GM12878 (cell line): ENCODE results near the gene ELAVL3. TPM values are rescaled to one million over a fixed set of nuclear protein-coding genes. Genes with fewer than 3 reads are reported as not detected.
A peak's percentile ranks its signal among the peaks of the same experiment; 100 is the strongest.

Experiments used
- ATAC-seq: fragments of 200-7000 bp; cut with Tn5 transposase; 3 replicates; pipeline ENCODE4 v1.9.1; 2020; ENCODE audit warnings: mild to moderate bottlenecking, moderate library complexity
- BruUV-seq: library from RNA; stranded (reverse); fragments of 400-500 nt; replicated peaks from 2 replicates; lab custom pipeline; 2021; lab: Mats Ljungman, UMichigan
- CTCF ChIA-PET: fragments of 300-600 bp; sonication (Branson Sonifier 250); formaldehyde crosslinking; extraction: SDS; loops from one replicate; lab custom pipeline; 2021; ENCODE audit warnings: inconsistent platforms; lab: Yijun Ruan, JAX
- POLR2A ChIA-PET: fragments of 350-600 bp; formaldehyde crosslinking; extraction: SDS; loops from one replicate; lab custom pipeline; 2021; ENCODE audit warnings: inconsistent platforms; lab: Charles Lee
- RAD21 ChIA-PET: fragments of 300-600 bp; sonication (Branson Sonifier 250); formaldehyde crosslinking; loops from one replicate; lab custom pipeline; 2023; ENCODE audit warnings: antibody characterized with exemption; ENCODE audit not compliant: unreplicated experiment; lab: Charles Lee
- SMC1A ChIA-PET: fragments of 300-600 bp; sonication (Branson Sonifier 250); formaldehyde crosslinking; loops from one replicate; lab custom pipeline; 2023; ENCODE audit not compliant: unreplicated experiment, uncharacterized antibody; lab: Charles Lee
- DNase-seq: peaks from one replicate; pipeline ENCODE4 v3.0.0-alpha.2; 2011; ENCODE audit warnings: low read depth, low spot score
- FAIRE-seq: peaks from 3 replicates; lab custom pipeline; 2011; peaks lifted over from hg19 to GRCh38; lab: Jason Lieb, UNC
- H2AFZ ChIP-seq: 2 replicates; pipeline ENCODE4 v1.6.0; 2011; ENCODE audit warnings: low read depth, low read length, control low read depth; ENCODE audit not compliant: control insufficient read depth
- H3K27ac ChIP-seq: 2 replicates; pipeline ENCODE4 v1.5.1; 2011; ENCODE audit warnings: control low read depth; ENCODE audit not compliant: control insufficient read depth, insufficient read depth
- H3K27me3 ChIP-seq, 2 experiments: replicated peaks in 1 of 2; 2 replicates each; pipeline versions ENCODE4 v1.6.0 to v1.6.1; 2011; ENCODE audit warnings: low read length in 1 of 2; ENCODE audit not compliant: control insufficient read depth in 2 of 2, insufficient read depth in 2 of 2
- H3K36me3 ChIP-seq, 2 experiments: 2 replicates each; pipeline ENCODE4 v1.5.1; 2011; ENCODE audit warnings: low read length in 1 of 2; ENCODE audit not compliant: control insufficient read depth in 2 of 2, insufficient read depth in 2 of 2
- H3K4me1 ChIP-seq: 2 replicates; pipeline ENCODE4 v1.6.1; 2011; ENCODE audit warnings: mild to moderate bottlenecking, low read length, moderate library complexity, mixed read lengths; ENCODE audit not compliant: control insufficient read depth, insufficient read depth
- H3K4me2 ChIP-seq: 2 replicates; pipeline ENCODE4 v1.6.0; 2011; ENCODE audit warnings: control low read depth; ENCODE audit not compliant: control insufficient read depth, insufficient read depth
- H3K4me3 ChIP-seq: fragments of 200-600 bp; sonication (generic); 2 replicates; pipeline ENCODE4 v1.5.1; 2016
- H3K79me2 ChIP-seq: 2 replicates; pipeline ENCODE4 v1.6.0; 2011; ENCODE audit warnings: low read length; ENCODE audit not compliant: control insufficient read depth, insufficient read depth
- H3K9ac ChIP-seq: 2 replicates; pipeline ENCODE4 v1.8.0; 2011; ENCODE audit warnings: low read length, control low read depth, mixed read lengths; ENCODE audit not compliant: control insufficient read depth, insufficient read depth
- H3K9me3 ChIP-seq: replicated peaks from 3 replicates; pipeline ENCODE4 v1.5.1; 2011; ENCODE audit warnings: mild to moderate bottlenecking, low read length; ENCODE audit not compliant: control insufficient read depth, insufficient read depth
- H4K20me1 ChIP-seq: 2 replicates; pipeline ENCODE4 v1.6.0; 2011; ENCODE audit not compliant: control insufficient read depth, insufficient read depth
- ASH2L ChIP-seq: fragments of 300-600, 200-600 bp; sonication (generic); IDR thresholded peaks from 2 replicates; pipeline ENCODE4 v1.6.1; 2017; ENCODE audit warnings: low read depth, mild to moderate bottlenecking, borderline replicate concordance
- ATF2 ChIP-seq: IDR thresholded peaks from 2 replicates; pipeline ENCODE4 v1.6.1; 2012; ENCODE audit warnings: low read length, inconsistent platforms
- BACH1 ChIP-seq: fragments of 450-650 bp; IDR thresholded peaks from 2 replicates; pipeline ENCODE4 v1.6.1; 2017; ENCODE audit warnings: mild to moderate bottlenecking, borderline replicate concordance
- BRCA1 ChIP-seq: IDR thresholded peaks from 2 replicates; pipeline ENCODE4 v1.6.1; 2011; ENCODE audit warnings: low read depth, low read length, improper control_type of control experiment
- CEBPZ ChIP-seq: fragments of 150-350 bp; IDR thresholded peaks from 2 replicates; pipeline ENCODE4 v1.6.1; 2016; ENCODE audit warnings: low read depth, low read length
- DPF2 ChIP-seq: fragments of 450-650 bp; IDR thresholded peaks from 2 replicates; pipeline ENCODE4 v1.6.1; 2017; ENCODE audit warnings: mild to moderate bottlenecking
- FOXM1 ChIP-seq: IDR thresholded peaks from 2 replicates; pipeline ENCODE4 v1.6.1; 2012; ENCODE audit warnings: low read depth, mild to moderate bottlenecking, inconsistent platforms, low read length, moderate library complexity
- JUNB ChIP-seq: IDR thresholded peaks from 2 replicates; pipeline ENCODE4 v1.6.1; 2016; ENCODE audit warnings: antibody characterized with exemption, mild to moderate bottlenecking
- KAT2A ChIP-seq: conservative IDR thresholded peaks from 2 replicates; pipeline ENCODE4 v1.6.1; 2011; ENCODE audit warnings: low read depth, low read length; ENCODE audit not compliant: control insufficient read depth
- MEF2A ChIP-seq: IDR thresholded peaks from 2 replicates; pipeline ENCODE4 v1.6.1; 2011; ENCODE audit warnings: low read depth, mild to moderate bottlenecking, low read length, moderate library complexity; ENCODE audit not compliant: insufficient read depth
- MTA3 ChIP-seq: IDR thresholded peaks from 2 replicates; pipeline ENCODE4 v1.6.1; 2012; ENCODE audit warnings: low read length, inconsistent platforms, borderline replicate concordance
- NFYA ChIP-seq: IDR thresholded peaks from 2 replicates; pipeline ENCODE4 v1.6.1; 2011; ENCODE audit warnings: low read depth, mild to moderate bottlenecking, low read length, improper control_type of control experiment, borderline replicate concordance
- NFYB ChIP-seq: IDR thresholded peaks from 2 replicates; pipeline ENCODE4 v1.6.1; 2011; ENCODE audit warnings: low read depth, mild to moderate bottlenecking, low read length, improper control_type of control experiment, moderate library complexity; ENCODE audit not compliant: insufficient read depth
- SREBF1 ChIP-seq: IDR thresholded peaks from 2 replicates; pipeline ENCODE4 v1.6.1; 2012; ENCODE audit warnings: mild to moderate bottlenecking, low read length
- STAT1 ChIP-seq: fragments of 450-650 bp; conservative IDR thresholded peaks from 2 replicates; pipeline ENCODE4 v1.6.1; 2014; ENCODE audit warnings: antibody characterized with exemption, mild to moderate bottlenecking
- SUPT20H ChIP-seq: IDR thresholded peaks from 2 replicates; pipeline ENCODE4 v1.6.1; 2011; ENCODE audit warnings: low read depth, mild to moderate bottlenecking, low read length, moderate library complexity, borderline replicate concordance; ENCODE audit not compliant: control insufficient read depth
- TAF1 ChIP-seq: IDR thresholded peaks from 2 replicates; pipeline ENCODE4 v1.6.1; 2011; ENCODE audit warnings: mild to moderate bottlenecking, low read depth, low read length, borderline replicate concordance
- TCF7 ChIP-seq: IDR thresholded peaks from 2 replicates; pipeline ENCODE4 v1.6.1; 2014; ENCODE audit warnings: antibody characterized with exemption, borderline replicate concordance
- WGBS: methylation state at CpG from one replicate; pipeline ENCODE4 v1.1.6; 2016; ENCODE audit warnings: low lambda C conversion rate; ENCODE audit not compliant: insufficient replicate concordance, insufficient coverage; ENCODE audit errors: missing lambda C conversion rate; 5-methylcytosine and 5-hydroxymethylcytosine counted together
- in situ Hi-C: fragments of 300-500 bp; cut with MboI; formaldehyde crosslinking; loops from 9 replicates; pipeline ENCODE4 v1.14.3; 2018; ENCODE audit warnings: mixed read lengths
- intact Hi-C: fragments of 100-400 bp; cut with micrococcal nuclease; formaldehyde crosslinking; loops from one replicate; pipeline ENCODE4 v1.14.2; 2022; ENCODE audit not compliant: unreplicated experiment
- polyA plus RNA-seq, 11 experiments: library from polyadenylated mRNA; depleted of rRNA in 4 of 11; unstranded in 6 of 11; stranded (reverse) in 5 of 11; fragments of >200 nt; fragmentation: Nextera tagmentation in 4 of 11; fragmentation: Illumina TruSeq in 1 of 11; extraction: Ambion mirVana in 4 of 11; extraction: Trizol in 1 of 11; gene quantifications; 1 replicate in 1 of 11; 2 replicates in 10 of 11; pipeline versions ENCODE4 v1.2.1 to v1.2.3, GENCODE V29; 2011 to 2016; ENCODE audit warnings: inconsistent platforms in 2 of 11, missing spikeins in 2 of 11, low read depth in 1 of 11
- total RNA-seq, 4 experiments: library from RNA; depleted of rRNA in 3 of 4; stranded (reverse); fragments of >200 nt in 3 of 4; fragmentation: Illumina TruSeq in 1 of 4; extraction: Trizol in 1 of 4; gene quantifications; 2 replicates each; pipeline versions ENCODE4 v1.2.1 to v1.2.3, GENCODE V29; 2013 to 2021

ELAVL3 gene
- total and polyA plus RNA-seq, 10 of the 15 experiments (the other 5 are each of a cell fraction or from before 2014, with no cell fraction given), result under 0.01 to 0.05 (median 0.01) TPM; not detected in 7

- H3K9ac ChIP-seq, result peak within 1 kb of the TSS; percentile 81
- peak; percentile 100 for ATAC-seq
- POLR2A ChIA-PET, result interaction anchor here (0.6 to 1.4 kb wide), 4 partner anchors 14 to 154 kb away, joined by 3 to 6 read pairs (median 4); partner anchors contain the start of gene SWSAP1
- H3K27ac ChIP-seq, result peak within 1 kb of the TSS; percentile 88
- H3K36me3 ChIP-seq, result no peaks in the 10 kb centered on the region
- H3K79me2 ChIP-seq, result peaks cover 4% of the 10 kb centered on the region; the same call in 1 of the 2 replicates
- no peaks in the 10 kb centered on the region for H3K4me1 ChIP-seq
- H3K4me3 ChIP-seq, result peak within 1 kb of the TSS; percentile 96
- peak; percentile 97 for FAIRE-seq
- BruUV-seq, result TSS peak; percentile 88
- H4K20me1 ChIP-seq, result no peaks in the 10 kb centered on the region
- peak; percentile 90 for DNase-seq
- H3K27me3 ChIP-seq, result no peaks in the 10 kb centered on the region
- in situ Hi-C loops (no loop called here), intact Hi-C loops (loop anchor here (1.0 kb wide), 1 partner anchor 22 kb away; no protein-coding TSS in a partner anchor)
- H3K9me3 ChIP-seq, result no peaks in the 10 kb centered on the region
- 1% methylated on average over 45 of the region's 47 CpGs for WGBS
- H3K4me2 ChIP-seq, result peak within 1 kb of the TSS; percentile 76
- RAD21 ChIA-PET, result interaction anchor here (0.7 to 1.8 kb wide), 10 partner anchors 30 to 279 kb away, joined by 3 to 10 read pairs (median 4); partner anchors contain the start of genes ELOF1 and SWSAP1
- peak within 1 kb of the TSS; percentile 96 for H2AFZ ChIP-seq
- CTCF ChIA-PET, result interaction anchor here (0.5 to 1.4 kb wide), 12 partner anchors 8 to 463 kb away, joined by 3 to 6 read pairs (median 3); partner anchors contain the start of genes ODAD3 and PRKCSH
- SMC1A ChIA-PET, result interaction anchor here (1.0 to 1.4 kb wide), 7 partner anchors 8 to 154 kb away, joined by 3 to 4 read pairs (median 3); partner anchors contain the start of genes CNN1 and SWSAP1
- TF ChIP-seq TCF7, result no peak
- TF ChIP-seq MTA3, result no peak
- TF ChIP-seq KAT2A, result no peak
- TF ChIP-seq DPF2, result peak; percentile 42; the same call in 1 of the 2 replicates
- no peak for TF ChIP-seq MEF2A
- TF ChIP-seq TAF1, result 0 out of 2 replicates have a peak, but pooled peaks have one; percentile 15
- TF ChIP-seq BRCA1, result no peak; the same call in 1 of the 2 replicates
- TF ChIP-seq JUNB, result no peak
- TF ChIP-seq BACH1, result peak; percentile 24; the same call in 1 of the 2 replicates
- TF ChIP-seq ASH2L, result peak; percentile 99
- peak; percentile 82 for TF ChIP-seq NFYB
- no peak for TF ChIP-seq NFYA
- TF ChIP-seq SREBF1, result peak; percentile 75
- no peak; the same call in 1 of the 2 replicates for TF ChIP-seq STAT1
- no peak for TF ChIP-seq ATF2
- no peak for TF ChIP-seq CEBPZ
- no peak for TF ChIP-seq SUPT20H
- TF ChIP-seq FOXM1, result no peak
These were observed 47.9 kb upstream of the ELAVL3 start, which contains the start of gene ECSIT for GRCh38 chr19:11528551-11529341. Gene ECSIT, minus strand, starts transcription at chr19:11529134. Its CDS starts 9,964 bp downstream, at chr19:11519170.
